Measurements from ENCODE around the gene PRKACA. TPM values are rescaled to one million over a fixed set of nuclear protein-coding genes. Genes with fewer than 3 reads are reported as not detected.

The PRKACA gene
- total RNA-seq, 4 donors from 2014 or later, result 16.7 to 74.8 (median 39.5) TPM

GRCh38 chr19:14114854-14115253 is 2.7 kb downstream of the PRKACA start:
- H3K27ac ChIP-seq, result peak overlapping the region; percentile 30 to 100 (median 78)
- peak; percentile 71 for DNase-seq
- intact Hi-C loops (cut with DNase I; ENCODE audit: low total_unique reads) (no loop called here), in situ Hi-C loops (cut with MboI; ENCODE audit: low pct_ligation_motif_present in 1 of 4, low pct_unique_long_range_greater_than_20kb in 1 of 4, low sequenced_read_pairs in 3 of 4) (no loop called here)
- H3K4me1 ChIP-seq, result peaks cover 28 to 73% (median 54%) of the 10 kb centered on the region in 4 donors
- no peaks in the 10 kb centered on the region for H3K9me3 ChIP-seq
- no peaks in the 10 kb centered on the region for H3K27me3 ChIP-seq
- WGBS, 2 donors (ENCODE audit: low coverage in 1 of 2), result 34 to 35% methylated on average over 4 to 9 of the region's 9 CpGs
- TF ChIP-seq POLR2AphosphoS5 (IDR thresholded peaks at IDR 0.05) (no peak), EP300 (IDR thresholded peaks at IDR 0.05; ENCODE audit: low read depth) (no peak), CTCF (IDR thresholded peaks at IDR 0.05) (peak; percentile 59 to 67 (median 63))
- no peaks in the 10 kb centered on the region for H3K36me3 ChIP-seq
- H3K4me3 ChIP-seq, result no peak overlapping the region

GRCh38 chr19:14114439-14114838 is 3.1 kb downstream of the PRKACA start:
- DNase-seq, result no peak
- H3K4me1 ChIP-seq, result peaks cover 28 to 69% (median 50%) of the 10 kb centered on the region in 4 donors
- TF ChIP-seq POLR2A (IDR thresholded peaks at IDR 0.05) (no peak), POLR2AphosphoS5 (IDR thresholded peaks at IDR 0.05) (no peak), CTCF (IDR thresholded peaks at IDR 0.05) (no peak), EP300 (IDR thresholded peaks at IDR 0.05; ENCODE audit: low read depth) (no peak)
- WGBS, 2 donors (ENCODE audit: low coverage in 1 of 2), result 88% methylated on average over 7 of the region's 7 CpGs; no CpG with 5 or more reads in 1 of the 2 donors
- H3K4me3 ChIP-seq, result no peak overlapping the region
- intact Hi-C loops (cut with DNase I; ENCODE audit: low total_unique reads), result no loop called here
- no peaks in the 10 kb centered on the region for H3K27me3 ChIP-seq
- H3K9me3 ChIP-seq, result no peaks in the 10 kb centered on the region
- H3K27ac ChIP-seq, result peak overlapping the region; percentile 30 to 100 (median 78)
- in situ Hi-C loops (cut with MboI; ENCODE audit: low pct_ligation_motif_present in 1 of 4, low pct_unique_long_range_greater_than_20kb in 1 of 4, low sequenced_read_pairs in 3 of 4), result no loop called here
- H3K36me3 ChIP-seq, result no peaks in the 10 kb centered on the region

- TF ChIP-seq POLR2A (IDR thresholded peaks at IDR 0.05), result no peak
- TF ChIP-seq POLR2AphosphoS5 (IDR thresholded peaks at IDR 0.05), result no peak
- TF ChIP-seq CTCF (IDR thresholded peaks at IDR 0.05), result peak in 2 of 5 experiments; percentile 10 to 11
- DNase-seq, result peak; percentile 61
- 84% methylated on average over 18 of the region's 18 CpGs; no CpG with 5 or more reads in 1 of the 2 donors for WGBS, 2 donors (ENCODE audit: low coverage in 1 of 2)
- no peak overlapping the region for H3K4me3 ChIP-seq
- no peaks in the 10 kb centered on the region for H3K9me3 ChIP-seq
- H3K27ac ChIP-seq, result peak overlapping the region; percentile 73 to 100 (median 80)
- no peaks in the 10 kb centered on the region for H3K36me3 ChIP-seq
- intact Hi-C loops (cut with DNase I; ENCODE audit: low total_unique reads), result no loop called here
- H3K4me1 ChIP-seq, result peaks cover 28 to 63% (median 45%) of the 10 kb centered on the region in 4 donors
- in situ Hi-C loops (cut with MboI; ENCODE audit: low pct_ligation_motif_present in 1 of 4, low pct_unique_long_range_greater_than_20kb in 1 of 4, low sequenced_read_pairs in 3 of 4), result no loop called here
- no peaks in the 10 kb centered on the region for H3K27me3 ChIP-seq
Observed at GRCh38 chr19:14113762-14114414, 3.7 kb downstream of the PRKACA start.

GRCh38 chr19:14112809-14113385 is 4.7 kb downstream of the PRKACA start:
- H3K27ac ChIP-seq, result peak overlapping the region; percentile 73 to 100 (median 80)
- no peaks in the 10 kb centered on the region for H3K36me3 ChIP-seq
- in situ Hi-C loops (cut with MboI; ENCODE audit: low pct_ligation_motif_present in 1 of 4, low pct_unique_long_range_greater_than_20kb in 1 of 4, low sequenced_read_pairs in 3 of 4), result no loop called here
- peak overlapping the region in 1 of 4 donors; percentile 16 for H3K4me3 ChIP-seq
- TF ChIP-seq EP300 (IDR thresholded peaks at IDR 0.05; ENCODE audit: low read depth) (no peak), POLR2AphosphoS5 (IDR thresholded peaks at IDR 0.05) (no peak), CTCF (IDR thresholded peaks at IDR 0.05) (no peak), POLR2A (IDR thresholded peaks at IDR 0.05) (no peak)
- DNase-seq, result no peak
- 62 to 80% methylated on average over 1 to 11 of the region's 12 CpGs for WGBS, 2 donors (ENCODE audit: low coverage in 1 of 2)
- intact Hi-C loops (cut with DNase I; ENCODE audit: low total_unique reads), result no loop called here
- H3K9me3 ChIP-seq, result no peaks in the 10 kb centered on the region
- H3K4me1 ChIP-seq, result peaks cover 28 to 61% (median 38%) of the 10 kb centered on the region in 4 donors
- no peaks in the 10 kb centered on the region for H3K27me3 ChIP-seq
